GM21367 (cell line): ENCODE results near the gene RGS2.
A peak's percentile ranks its signal among the peaks of the same experiment; 100 is the strongest.

Experiments used
- ATAC-seq: cut with Tn5 transposase; IDR thresholded peaks from one replicate; pipeline ENCODE4 v1.9.1; 2021; ENCODE audit not compliant: unreplicated experiment

RGS2 gene

GRCh38 chr1:192795916-192796618 lies 12.8 kb upstream of the RGS2 start:
- no peak for ATAC-seq

GRCh38 chr1:192797143-192797542 lies 11.7 kb upstream of the RGS2 start:
- no peak for ATAC-seq

GRCh38 chr1:192797891-192798290 lies 10.9 kb upstream of the RGS2 start:
- ATAC-seq: no peak

- no peak for ATAC-seq
Measured at GRCh38 chr1:192801451-192801850, 7.4 kb upstream of the RGS2 start.

- ATAC-seq: no peak
Measured at GRCh38 chr1:192802406-192802805, 6.4 kb upstream of the RGS2 start.

GRCh38 chr1:192803501-192803900 lies 5.3 kb upstream of the RGS2 start:
- ATAC-seq: no peak

GRCh38 chr1:192805832-192806323 lies 3.0 kb upstream of the RGS2 start:
- ATAC-seq: peak; percentile 28

GRCh38 chr1:192807211-192808162 lies 1.4 kb upstream of the RGS2 start:
- ATAC-seq: peak; percentile 32

GRCh38 chr1:192808163-192808517 lies 699 bp upstream of the RGS2 start:
- no peak for ATAC-seq

GRCh38 chr1:192809307-192810252 lies 741 bp downstream of the RGS2 start:
- ATAC-seq: no peak

GRCh38 chr1:192810253-192810880 lies 1.5 kb downstream of the RGS2 start:
- ATAC-seq: peak; percentile 26

GRCh38 chr1:192811006-192811405 lies 2.2 kb downstream of the RGS2 start:
- no peak for ATAC-seq

GRCh38 chr1:192811594-192812239 lies 2.9 kb downstream of the RGS2 start:
- no peak for ATAC-seq

- ATAC-seq: no peak
Measured at GRCh38 chr1:192812420-192813209, 3.8 kb downstream of the RGS2 start.

- ATAC-seq: no peak
Measured at GRCh38 chr1:192814805-192815204, 6.0 kb downstream of the RGS2 start.

GRCh38 chr1:192817246-192817645 lies 8.4 kb downstream of the RGS2 start:
- no peak for ATAC-seq

- ATAC-seq: no peak
Measured at GRCh38 chr1:192821296-192821695, 12.5 kb downstream of the RGS2 start.

- no peak for ATAC-seq
Measured at GRCh38 chr1:192824511-192824910, 15.7 kb downstream of the RGS2 start.
